ENCODE measurements around the gene KCNJ5. TPM values are rescaled to one million over a fixed set of nuclear protein-coding genes. Genes with fewer than 3 reads are reported as not detected.

KCNJ5 gene
- total and polyA plus RNA-seq, 2 of the 4 experiments (the other 2 are of a cell fraction) = 0.07 to 0.18 TPM

DNA sequence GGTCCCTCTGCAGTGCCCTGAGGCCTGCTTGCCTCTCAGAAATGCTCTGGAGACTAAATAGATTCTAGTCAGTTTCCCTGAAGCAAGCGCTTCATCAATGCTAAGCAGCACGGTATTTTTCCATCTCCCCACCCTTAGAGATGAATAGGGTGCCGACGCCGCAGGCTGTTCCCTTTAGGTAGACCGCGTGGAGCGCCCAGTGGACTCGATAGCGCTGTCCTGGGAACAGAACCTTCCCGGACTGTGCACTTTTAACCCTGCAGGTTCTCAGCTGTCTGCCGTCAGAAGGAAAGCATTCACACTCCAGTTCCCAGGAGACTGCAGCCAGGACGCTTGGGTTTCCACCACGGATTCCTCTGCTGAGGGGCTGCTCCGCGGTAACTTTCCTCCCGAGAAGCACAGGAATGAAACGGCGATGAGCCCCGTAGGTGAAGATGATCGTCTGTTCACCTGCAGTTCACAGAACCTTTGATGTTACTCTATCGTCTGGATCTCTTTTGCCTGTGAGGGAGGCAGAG, 15.0 kb upstream of the KCNJ5 start:
- TF ChIP-seq CEBPB (IDR thresholded peaks at IDR 0.05; ENCODE audit: low read depth, low read length) = no peak
- no peak for TF ChIP-seq MAZ (IDR thresholded peaks at IDR 0.05; ENCODE audit: borderline replicate concordance, low read depth, low read length)
- TF ChIP-seq CHD1 (IDR thresholded peaks at IDR 0.05; ENCODE audit: low read depth, low read length) = no peak
- no peak for TF ChIP-seq RCOR1 (IDR thresholded peaks at IDR 0.05; ENCODE audit: insufficient replicate concordance, low read length)
- no peaks in the 10 kb centered on the region for H3K9me1 ChIP-seq (ENCODE audit: insufficient read depth, low read length)
- H2AK5ac ChIP-seq (ENCODE audit: low read depth, low read length) = no peak overlapping the region
- no peaks in the 10 kb centered on the region for H3K36me3 ChIP-seq (ENCODE audit: control insufficient read depth, insufficient read depth, low read length)
- 81% methylated on average over 18 of the region's 22 CpGs; no CpG with 5 or more reads in 1 of the 2 experiments for WGBS, 2 experiments (ENCODE audit: extremely low coverage in 2 of 2, insufficient read length in 1 of 2)
- no peak overlapping the region for H4K91ac ChIP-seq (ENCODE audit: insufficient read depth, low read depth, low read length)
- H2BK5ac ChIP-seq (ENCODE audit: low read depth, low read length, poor library complexity, severe bottlenecking) = no peak overlapping the region
- no peak overlapping the region for H4K5ac ChIP-seq (ENCODE audit: low read depth, low read length)
- no peak overlapping the region for H2BK20ac ChIP-seq (ENCODE audit: low read depth, low read length)
- no peaks in the 10 kb centered on the region for H4K20me1 ChIP-seq (ENCODE audit: insufficient read depth, low read length)
- H2AFZ ChIP-seq (replicated peaks; ENCODE audit: low read length, poor library complexity) = no peak overlapping the region
- no peak overlapping the region for H3K14ac ChIP-seq (replicated peaks; ENCODE audit: low read depth, low read length)
- H3K56ac ChIP-seq (ENCODE audit: extremely low read depth, insufficient read depth, low read length) = no peak overlapping the region
- CTCF ChIA-PET = no interaction called here
- H4K8ac ChIP-seq (ENCODE audit: low read depth in 2 of 2, low read length in 2 of 2) = no peak overlapping the region
- in situ Hi-C loops (cut with MboI; ENCODE audit: low sequenced_read_pairs) = no loop called here
- intact Hi-C loops (cut with micrococcal nuclease) = no loop called here
- dilution Hi-C loops (cut with HindIII; ENCODE audit: low sequenced_read_pairs, unreplicated experiment) = no loop called here
- H3K4me3 ChIP-seq (ENCODE audit: insufficient read depth, low read depth, low read length) = no peak overlapping the region
- no peak overlapping the region for H3K23ac ChIP-seq (ENCODE audit: low read depth, low read length)
- no peak overlapping the region for H2BK120ac ChIP-seq (ENCODE audit: low read depth, low read length)
- H3K18ac ChIP-seq (ENCODE audit: low read depth, low read length) = no peak overlapping the region
- no peak overlapping the region for H3K4me2 ChIP-seq (ENCODE audit: low read depth, low read length)
- H2AK9ac ChIP-seq (replicated peaks; ENCODE audit: low read depth, low read length, poor library complexity) = no peak overlapping the region
- H3K4ac ChIP-seq (ENCODE audit: low read depth, low read length) = no peak overlapping the region
- DNase-seq (no peak), ATAC-seq (ENCODE audit: low read depth) (no peak)
- H3K79me1 ChIP-seq (ENCODE audit: low read depth in 1 of 2, low read length in 2 of 2) = no peaks in the 10 kb centered on the region
- H3K27me3 ChIP-seq (ENCODE audit: control insufficient read depth, insufficient read depth, low read length) = peaks cover 75% of the 10 kb centered on the region
- POLR2A ChIA-PET (ENCODE audit: unreplicated experiment) = no interaction called here
- no peaks in the 10 kb centered on the region for H3K4me1 ChIP-seq (ENCODE audit: control insufficient read depth, insufficient read depth, low read length)
- H3K9me3 ChIP-seq (ENCODE audit: control insufficient read depth, insufficient read depth, low read length) = no peaks in the 10 kb centered on the region
- no peak overlapping the region for H3K27ac ChIP-seq (ENCODE audit: insufficient read depth, low read length)
- H2BK15ac ChIP-seq (ENCODE audit: low read depth, low read length) = no peak overlapping the region
- H3K9ac ChIP-seq (ENCODE audit: low read depth, low read length) = no peak overlapping the region
- no TSS peak for BruUV-seq (replicated peaks)
